GM12878 (cell line): ENCODE results near the gene METAP1.

Experiments
- BHLHE40 ChIP-seq, 2 experiments: fragments of 450-650 bp in 1 of 2; IDR thresholded peaks; 2 replicates each; pipeline ENCODE4 v1.6.1; 2011 to 2017; ENCODE audit warnings: low read depth in 2 of 2, borderline replicate concordance in 1 of 2, improper control_type of control experiment in 1 of 2, low read length in 1 of 2, mild to moderate bottlenecking in 1 of 2
- CHD4 ChIP-seq: fragments of 200-600 bp; sonication (generic); IDR thresholded peaks from 2 replicates; pipeline ENCODE4 v1.6.1; 2016; ENCODE audit warnings: mild to moderate bottlenecking
- CTCF ChIP-seq, 3 experiments: IDR thresholded peaks in 2 of 3; conservative IDR thresholded peaks in 1 of 3; 2 replicates each; pipeline ENCODE4 v1.5.1; 2011; ENCODE audit warnings: low read depth in 3 of 3, low read length in 3 of 3, mild to moderate bottlenecking in 3 of 3, control low read depth in 2 of 3, moderate library complexity in 2 of 3, inconsistent platforms in 1 of 3, mixed read lengths in 1 of 3; ENCODE audit not compliant: control insufficient read depth in 2 of 3, insufficient read depth in 1 of 3; ENCODE audit errors: extremely low read depth in 1 of 3
- EGR1 ChIP-seq, 2 experiments: IDR thresholded peaks; 1 replicate in 1 of 2; 2 replicates in 1 of 2; pipeline ENCODE4 v1.6.1; 2011 to 2012; ENCODE audit warnings: low read depth in 2 of 2, low read length in 2 of 2, borderline replicate concordance in 1 of 2, mild to moderate bottlenecking in 1 of 2, moderate library complexity in 1 of 2
- GABPA ChIP-seq: IDR thresholded peaks from 2 replicates; pipeline ENCODE4 v1.6.1; 2014; ENCODE audit warnings: antibody characterized with exemption, low read depth, mild to moderate bottlenecking, inconsistent platforms
- ZNF24 ChIP-seq: fragments of 450-650 bp; IDR thresholded peaks from 2 replicates; pipeline ENCODE4 v1.6.1; 2017; ENCODE audit warnings: antibody characterized with exemption, mild to moderate bottlenecking
- ZNF384 ChIP-seq: IDR thresholded peaks from 2 replicates; pipeline ENCODE4 v1.6.1; 2012; ENCODE audit warnings: low read depth, mild to moderate bottlenecking, low read length, improper control_type of control experiment, borderline replicate concordance
- TF ChIP-seq, protein P1 (sequence below): IDR thresholded peaks from 2 replicates; pipeline ENCODE4 v1.6.1; 2012; ENCODE audit warnings: mild to moderate bottlenecking, low read depth, low read length
- TF ChIP-seq, protein P2 (sequence below): fragments of 450-650 bp; IDR thresholded peaks from 2 replicates; pipeline ENCODE4 v1.6.1; 2017; ENCODE audit warnings: mild to moderate bottlenecking

DNA sequence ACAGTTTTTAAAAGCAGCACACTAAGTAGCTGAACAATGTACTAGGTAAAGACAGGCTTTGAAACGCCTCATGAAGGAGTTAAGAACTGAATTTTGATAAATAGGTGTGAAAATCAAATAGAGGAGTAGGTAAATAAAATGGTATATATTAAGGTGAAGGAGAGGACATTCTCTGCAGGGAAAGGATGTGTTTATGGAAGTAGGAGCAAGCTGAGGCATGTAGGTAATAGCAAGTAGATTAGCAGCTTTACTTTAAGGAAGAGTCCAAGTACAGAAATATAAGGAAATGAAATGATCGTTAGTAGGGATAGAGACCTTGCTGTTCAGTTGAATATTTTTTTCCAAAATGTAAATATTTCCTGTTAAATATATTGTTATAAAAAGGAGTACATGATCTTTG lies 12.5 kb downstream of the METAP1 start:
- TF ChIP-seq BHLHE40 (IDR thresholded peaks at IDR 0.05; ENCODE audit: borderline replicate concordance in 1 of 2, low read depth in 2 of 2, low read length in 1 of 2) (no peak), GABPA (no peak), ZNF384 (no peak), CTCF (IDR thresholded peaks at IDR 0.05 in 2 of 3, conservative IDR thresholded peaks at IDR 0.05 in 1 of 3; ENCODE audit: control insufficient read depth in 2 of 3, extremely low read depth in 1 of 3, insufficient read depth in 1 of 3, low read depth in 3 of 3, low read length in 3 of 3) (no peak), CHD4 (no peak), EGR1 (IDR thresholded peaks at IDR 0.05; ENCODE audit: borderline replicate concordance in 1 of 2, low read depth in 2 of 2, low read length in 2 of 2) (no peak), ZNF24 (no peak)
- TF ChIP-seq, protein P1, sequence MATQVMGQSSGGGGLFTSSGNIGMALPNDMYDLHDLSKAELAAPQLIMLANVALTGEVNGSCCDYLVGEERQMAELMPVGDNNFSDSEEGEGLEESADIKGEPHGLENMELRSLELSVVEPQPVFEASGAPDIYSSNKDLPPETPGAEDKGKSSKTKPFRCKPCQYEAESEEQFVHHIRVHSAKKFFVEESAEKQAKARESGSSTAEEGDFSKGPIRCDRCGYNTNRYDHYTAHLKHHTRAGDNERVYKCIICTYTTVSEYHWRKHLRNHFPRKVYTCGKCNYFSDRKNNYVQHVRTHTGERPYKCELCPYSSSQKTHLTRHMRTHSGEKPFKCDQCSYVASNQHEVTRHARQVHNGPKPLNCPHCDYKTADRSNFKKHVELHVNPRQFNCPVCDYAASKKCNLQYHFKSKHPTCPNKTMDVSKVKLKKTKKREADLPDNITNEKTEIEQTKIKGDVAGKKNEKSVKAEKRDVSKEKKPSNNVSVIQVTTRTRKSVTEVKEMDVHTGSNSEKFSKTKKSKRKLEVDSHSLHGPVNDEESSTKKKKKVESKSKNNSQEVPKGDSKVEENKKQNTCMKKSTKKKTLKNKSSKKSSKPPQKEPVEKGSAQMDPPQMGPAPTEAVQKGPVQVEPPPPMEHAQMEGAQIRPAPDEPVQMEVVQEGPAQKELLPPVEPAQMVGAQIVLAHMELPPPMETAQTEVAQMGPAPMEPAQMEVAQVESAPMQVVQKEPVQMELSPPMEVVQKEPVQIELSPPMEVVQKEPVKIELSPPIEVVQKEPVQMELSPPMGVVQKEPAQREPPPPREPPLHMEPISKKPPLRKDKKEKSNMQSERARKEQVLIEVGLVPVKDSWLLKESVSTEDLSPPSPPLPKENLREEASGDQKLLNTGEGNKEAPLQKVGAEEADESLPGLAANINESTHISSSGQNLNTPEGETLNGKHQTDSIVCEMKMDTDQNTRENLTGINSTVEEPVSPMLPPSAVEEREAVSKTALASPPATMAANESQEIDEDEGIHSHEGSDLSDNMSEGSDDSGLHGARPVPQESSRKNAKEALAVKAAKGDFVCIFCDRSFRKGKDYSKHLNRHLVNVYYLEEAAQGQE, result no peak
- TF ChIP-seq, protein P2, sequence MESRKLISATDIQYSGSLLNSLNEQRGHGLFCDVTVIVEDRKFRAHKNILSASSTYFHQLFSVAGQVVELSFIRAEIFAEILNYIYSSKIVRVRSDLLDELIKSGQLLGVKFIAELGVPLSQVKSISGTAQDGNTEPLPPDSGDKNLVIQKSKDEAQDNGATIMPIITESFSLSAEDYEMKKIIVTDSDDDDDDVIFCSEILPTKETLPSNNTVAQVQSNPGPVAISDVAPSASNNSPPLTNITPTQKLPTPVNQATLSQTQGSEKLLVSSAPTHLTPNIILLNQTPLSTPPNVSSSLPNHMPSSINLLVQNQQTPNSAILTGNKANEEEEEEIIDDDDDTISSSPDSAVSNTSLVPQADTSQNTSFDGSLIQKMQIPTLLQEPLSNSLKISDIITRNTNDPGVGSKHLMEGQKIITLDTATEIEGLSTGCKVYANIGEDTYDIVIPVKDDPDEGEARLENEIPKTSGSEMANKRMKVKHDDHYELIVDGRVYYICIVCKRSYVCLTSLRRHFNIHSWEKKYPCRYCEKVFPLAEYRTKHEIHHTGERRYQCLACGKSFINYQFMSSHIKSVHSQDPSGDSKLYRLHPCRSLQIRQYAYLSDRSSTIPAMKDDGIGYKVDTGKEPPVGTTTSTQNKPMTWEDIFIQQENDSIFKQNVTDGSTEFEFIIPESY, result no peak
